HUDEP-2 (cell line): Measurements from ENCODE around the gene KCNT2.

Experiments
- DNase-seq, 76 experiments: peaks; one replicate each; lab custom pipeline; 2025; ENCODE audit not compliant: unreplicated experiment in 76 of 76; lab: John Stamatoyannopoulos, UW

Gene KCNT2

DNA sequence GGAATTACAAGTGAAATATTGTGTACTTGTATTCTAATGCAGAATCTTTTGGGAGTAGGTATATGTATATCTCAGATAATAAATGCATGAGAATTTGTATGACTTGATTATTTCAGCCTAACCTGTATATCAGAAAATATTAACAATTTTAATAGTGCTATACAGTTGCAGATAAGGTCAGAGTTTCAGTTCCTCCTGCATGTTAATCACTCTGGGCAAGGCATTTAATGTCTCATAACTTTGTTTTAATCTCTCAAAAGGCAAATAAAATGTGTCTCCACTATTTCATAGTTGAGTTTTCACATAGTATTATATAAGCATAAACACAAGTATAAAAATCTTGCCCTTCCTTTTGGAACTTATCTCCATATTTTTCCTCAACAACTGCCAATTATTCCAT is 352.5 kb downstream of the KCNT2 start:
- no peak for DNase-seq

DNA sequence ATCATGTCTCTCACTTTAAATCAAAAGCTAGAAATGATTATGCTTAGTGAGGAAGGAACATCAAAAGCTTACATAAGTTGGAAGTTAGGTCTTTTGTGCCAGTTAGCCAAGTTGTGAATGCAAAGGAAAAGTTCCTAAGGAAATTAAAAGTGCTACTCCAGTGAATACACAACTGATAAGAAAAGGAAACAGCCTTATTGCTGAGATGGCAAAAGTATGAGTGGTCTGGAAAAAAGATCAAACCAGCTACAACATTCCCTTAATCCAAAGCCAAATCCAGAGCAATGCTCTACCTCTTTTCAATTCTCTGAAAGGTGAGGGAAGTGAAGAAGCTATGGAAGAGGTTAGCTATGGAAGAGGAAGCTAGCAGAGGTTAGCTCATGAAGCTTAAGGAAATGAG is 378.7 kb downstream of the KCNT2 start:
- no peak for DNase-seq

DNA sequence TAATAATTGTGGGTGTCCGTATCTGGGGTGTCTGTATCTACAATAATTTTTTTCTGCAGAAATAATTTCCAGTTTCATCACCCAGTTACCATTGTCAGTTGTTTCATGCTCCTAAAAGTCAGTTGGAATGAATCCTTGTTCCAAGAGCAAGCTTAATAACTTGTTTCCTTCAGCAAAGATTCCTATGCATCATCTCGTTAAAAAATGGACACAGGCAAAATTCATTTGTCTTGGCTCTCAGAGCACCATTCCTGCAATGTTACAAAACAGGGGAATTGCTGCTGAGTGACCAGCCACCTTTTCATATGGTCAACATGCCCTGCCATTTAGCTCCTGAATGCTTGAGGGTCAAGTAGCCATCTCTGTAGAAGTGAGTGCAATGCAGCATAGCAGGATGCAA is 393.4 kb downstream of the KCNT2 start:
- no peak for DNase-seq

DNA sequence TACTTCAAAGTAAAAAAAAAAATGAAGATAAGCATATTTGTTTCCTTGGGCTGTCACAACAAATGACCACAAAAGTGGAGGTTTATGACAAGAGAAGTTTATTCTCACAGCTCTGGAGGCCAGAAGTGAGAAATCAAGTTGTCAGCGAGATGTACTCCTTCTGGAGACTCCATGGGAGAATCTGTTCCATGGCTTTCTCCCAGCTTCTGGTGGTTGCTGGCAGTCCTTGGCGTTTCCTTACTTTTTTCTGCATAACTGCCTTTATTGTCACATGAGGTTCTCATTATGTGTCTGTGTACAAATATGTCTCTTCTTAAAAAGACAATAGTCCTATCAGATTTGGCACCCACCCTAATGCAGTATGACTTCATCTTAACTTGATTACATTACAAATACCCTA is 398.3 kb downstream of the KCNT2 start:
- no peak for DNase-seq

DNA sequence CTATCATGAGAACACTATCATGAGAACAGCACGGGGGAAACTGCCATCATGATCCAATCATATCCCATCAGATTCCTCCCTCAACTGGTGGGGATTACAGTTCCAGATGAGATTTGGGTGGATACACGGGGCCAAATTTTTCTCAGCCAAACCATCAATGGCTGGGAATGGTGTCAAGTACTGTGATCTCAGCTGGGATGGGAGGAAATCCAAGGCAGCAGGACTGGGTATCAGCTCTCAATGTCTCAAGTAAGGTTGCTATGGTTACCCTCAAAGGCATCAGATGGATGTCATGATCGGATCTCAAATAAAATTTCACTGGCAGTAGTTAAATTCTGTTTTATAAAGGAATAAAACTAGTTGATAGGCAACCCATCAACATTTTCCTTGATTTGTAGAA is 399.0 kb downstream of the KCNT2 start:
- no peak for DNase-seq

DNA sequence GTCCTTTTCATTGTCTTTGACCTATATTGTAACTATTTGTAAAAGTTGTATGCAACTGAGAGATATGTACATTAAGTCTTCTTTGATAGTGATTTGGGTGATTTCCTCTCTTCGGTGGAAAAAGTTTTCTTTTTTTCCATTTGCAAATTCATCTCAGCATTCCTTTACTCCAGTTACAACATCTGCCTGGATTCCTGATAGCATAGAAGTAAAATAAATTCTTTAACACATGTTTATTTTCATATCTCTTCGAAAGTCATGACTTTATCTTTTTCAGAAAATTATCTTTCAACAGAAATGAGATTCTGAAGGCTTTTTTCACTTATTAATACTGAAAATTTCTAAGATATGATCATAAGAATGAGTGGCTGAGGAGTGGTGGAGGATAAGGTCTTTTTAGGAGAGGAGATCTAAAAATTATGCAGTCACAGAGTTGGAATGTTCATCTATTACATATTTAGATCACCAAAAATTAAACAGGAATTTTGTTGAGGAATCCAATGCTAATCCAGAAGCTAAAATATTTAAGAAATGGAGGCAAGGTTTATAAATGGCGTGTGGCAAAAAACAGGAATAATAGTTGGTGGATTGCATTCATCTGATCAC is 400.5 kb downstream of the KCNT2 start:
- no peak for DNase-seq

DNA sequence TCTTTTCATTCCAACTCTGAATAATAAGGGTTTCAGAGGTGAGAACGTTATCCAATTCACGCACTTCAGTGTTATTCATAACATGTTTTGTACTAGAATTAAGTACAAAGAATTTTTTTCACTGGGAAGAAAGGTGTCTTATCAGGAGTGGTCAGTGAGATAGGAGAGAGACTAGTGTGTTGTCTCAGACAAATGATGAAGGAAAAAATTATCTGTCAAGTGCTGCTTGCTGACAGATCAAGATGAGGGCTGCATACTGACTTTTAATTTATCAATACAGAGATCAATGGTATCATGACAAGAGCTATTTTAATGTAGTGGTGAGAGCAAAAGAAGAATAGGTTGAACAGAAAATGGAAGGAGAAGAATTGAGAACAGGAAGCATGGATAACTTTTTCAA is 402.4 kb downstream of the KCNT2 start:
- peak in 3 of 76 experiments; percentile 3 to 38 (median 11) for DNase-seq

DNA sequence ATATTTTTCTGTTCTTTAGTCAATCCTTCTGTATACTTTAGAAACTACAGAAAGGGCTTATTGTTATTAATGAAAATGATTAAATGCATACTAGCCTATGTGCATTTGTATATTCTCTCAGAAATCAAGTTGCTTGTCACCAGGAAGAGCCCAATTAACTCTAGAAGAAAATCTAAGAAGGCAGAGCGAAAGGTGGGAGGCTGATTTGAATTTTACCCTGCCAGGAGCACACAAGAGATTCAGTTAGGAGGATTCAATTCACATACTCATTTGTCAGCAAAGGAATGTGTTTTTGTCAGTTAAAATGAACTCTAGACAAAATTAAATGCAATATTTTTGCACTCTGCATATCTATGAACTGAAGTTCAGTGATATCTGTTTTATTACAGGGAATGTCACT is 411.8 kb downstream of the KCNT2 start:
- DNase-seq = no peak

DNA sequence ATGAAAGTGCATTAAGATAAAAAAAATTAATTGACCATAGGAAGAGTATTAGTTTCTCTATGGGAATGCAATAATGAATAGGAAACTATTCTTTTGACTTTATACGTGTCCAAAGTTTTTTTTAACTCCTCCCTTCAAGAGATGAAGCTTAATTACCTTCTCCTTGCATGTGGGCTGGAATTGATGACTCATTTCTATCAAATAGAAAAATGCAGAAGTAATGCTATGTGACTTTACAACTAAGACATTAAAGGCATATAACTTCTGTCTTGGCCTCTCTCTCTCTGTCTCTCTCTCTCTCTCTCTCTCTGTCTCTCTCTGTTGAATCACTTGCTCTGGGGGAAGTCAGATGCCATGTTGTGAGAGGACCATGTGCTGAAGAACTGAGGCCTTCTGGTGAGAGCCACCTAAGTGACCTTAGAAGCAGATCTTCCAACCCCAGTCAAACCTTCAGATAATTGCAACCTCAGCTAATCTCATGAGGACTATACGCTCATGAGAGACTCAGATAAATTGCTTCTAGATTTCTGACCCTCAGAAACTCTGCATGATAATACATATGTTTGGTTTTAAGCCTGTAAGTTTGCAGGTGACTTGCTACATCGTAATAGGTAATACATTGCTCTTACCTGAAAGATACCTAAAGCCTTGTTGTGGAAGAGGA is 414.2 kb downstream of the KCNT2 start:
- no peak for DNase-seq

DNA sequence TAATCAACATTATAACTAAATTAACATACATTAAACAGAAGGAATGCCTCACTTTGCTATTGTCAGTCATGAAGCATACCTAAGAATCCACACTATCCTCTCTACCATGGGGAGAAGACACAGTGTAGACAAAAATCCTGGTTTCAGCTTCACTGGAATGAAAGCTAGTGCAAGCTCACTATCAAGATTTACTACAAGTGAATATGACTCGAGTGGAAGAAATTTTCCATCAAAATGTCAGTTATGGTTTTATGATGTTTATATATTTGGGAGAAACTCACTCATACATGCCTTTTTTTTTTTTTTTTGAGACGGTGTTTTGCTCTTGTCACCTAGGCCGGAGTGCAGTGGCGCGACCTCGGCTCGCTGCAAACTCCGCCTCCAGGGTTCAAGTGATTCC is 424.3 kb downstream of the KCNT2 start:
- DNase-seq = no peak

DNA sequence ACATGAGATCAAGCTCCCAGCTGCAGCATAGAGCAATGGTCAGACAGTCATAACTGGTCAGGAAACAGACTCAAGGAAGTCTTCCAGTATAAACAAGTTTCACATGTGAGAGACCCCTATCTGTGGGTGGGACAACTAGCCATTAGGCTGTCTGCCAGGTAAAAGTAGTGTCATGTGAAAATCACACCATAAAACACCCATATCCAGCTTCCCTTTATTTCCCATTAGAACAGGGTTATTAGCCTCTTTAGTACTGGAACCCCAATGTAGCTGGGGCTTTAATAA is 426.7 kb downstream of the KCNT2 start:
- DNase-seq = no peak

DNA sequence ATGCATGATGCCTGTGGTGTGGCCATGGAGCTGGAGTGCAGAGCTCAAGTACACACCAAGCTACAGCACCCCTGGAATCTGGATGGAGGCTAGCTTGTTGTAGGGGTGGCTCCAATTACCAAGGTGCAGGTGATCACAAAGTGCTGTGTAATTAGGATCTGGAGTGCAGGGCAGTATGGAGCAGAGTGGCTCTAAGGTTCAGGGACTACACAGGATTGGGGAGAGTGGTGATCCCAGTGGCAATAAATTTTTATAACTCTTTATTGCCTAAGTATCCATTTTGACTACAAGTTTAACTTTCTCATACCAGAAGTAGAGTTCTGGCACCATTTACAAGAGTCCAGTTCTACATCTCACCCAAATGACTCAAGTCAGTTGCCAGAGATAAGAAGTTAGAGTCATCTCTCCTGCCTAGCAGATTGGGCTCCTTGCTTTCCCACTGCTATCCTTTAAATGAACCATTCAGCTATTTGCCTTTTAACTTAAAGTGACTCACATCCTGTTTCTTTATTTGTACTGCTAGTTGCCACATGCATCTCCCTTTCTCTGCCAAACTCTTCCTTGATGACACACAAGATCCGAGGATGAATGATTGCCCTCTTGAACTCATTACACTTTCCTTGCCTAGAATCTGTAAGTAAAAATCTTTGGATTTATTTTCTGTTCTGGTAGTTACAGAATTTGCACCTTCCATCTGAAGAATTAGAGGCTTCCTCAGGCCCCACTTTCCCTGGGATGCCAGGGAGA is 427.2 kb downstream of the KCNT2 start:
- DNase-seq = no peak

DNA sequence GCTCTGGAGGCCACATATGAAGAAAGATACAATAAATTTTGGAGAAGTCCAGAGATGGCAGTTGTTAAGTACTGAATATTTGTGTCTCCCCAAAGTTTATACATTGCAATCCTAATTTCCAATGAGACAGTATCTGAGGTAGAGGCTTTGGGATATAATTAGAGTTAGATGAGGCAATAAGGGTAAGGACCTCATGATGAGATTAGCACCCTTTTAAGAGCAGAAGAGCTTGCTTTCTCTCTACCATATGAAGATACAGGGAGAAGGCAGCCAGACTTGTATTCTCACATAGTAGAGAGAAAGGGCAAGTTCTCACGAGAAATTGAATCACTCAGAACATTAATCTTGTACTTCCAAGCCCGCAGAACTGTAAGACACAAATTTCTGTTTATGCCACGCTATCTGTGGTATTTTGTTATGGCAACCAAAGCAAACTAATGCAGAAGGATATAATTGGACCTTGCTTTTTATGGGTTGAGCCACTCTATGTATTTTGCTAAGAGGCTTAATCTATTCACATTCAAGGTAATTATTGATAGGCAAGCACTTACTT is 430.1 kb downstream of the KCNT2 start:
- no peak for DNase-seq
